ENCODE results near the gene APELA. TPM values are rescaled to one million over a fixed set of nuclear protein-coding genes. Genes with fewer than 3 reads are reported as not detected.
"Not testable (repeated sequence)": the region's sequence is repeated elsewhere in the genome, so short reads cannot be mapped to it uniquely, and the experiment has no call there.

APELA gene
- polyA plus RNA-seq (ENCODE audit: insufficient read length): 0.25 TPM

GRCh38 chr4:164876700-164877324 is at the start of gene APELA:
TSS of gene APELA (plus strand) at chr4:164877178. CDS start at chr4:164877332, 154 bp downstream.
- DNase-seq (ENCODE audit: low read depth): no peak

- DNase-seq (ENCODE audit: low read depth): no peak
These were observed 48.0 kb upstream of the APELA start for GRCh38 chr4:164828955-164829354.

- no peak for DNase-seq (ENCODE audit: low read depth)
These were observed 30.4 kb upstream of the APELA start for GRCh38 chr4:164846566-164846965.

- no peak for DNase-seq (ENCODE audit: low read depth)
These were observed 30.0 kb upstream of the APELA start for GRCh38 chr4:164847016-164847415.

- DNase-seq (ENCODE audit: low read depth): no peak
These were observed 28.9 kb upstream of the APELA start for GRCh38 chr4:164847967-164848649.

- no peak for DNase-seq (ENCODE audit: low read depth)
These were observed 20.6 kb upstream of the APELA start for GRCh38 chr4:164856396-164856795.

- no peak for DNase-seq (ENCODE audit: low read depth)
These were observed 10.0 kb upstream of the APELA start for GRCh38 chr4:164866817-164867490.

- DNase-seq (ENCODE audit: low read depth): no peak
These were observed 5.3 kb upstream of the APELA start for GRCh38 chr4:164871673-164872072.

- DNase-seq (ENCODE audit: low read depth): no peak
These were observed 4.5 kb upstream of the APELA start for GRCh38 chr4:164872481-164872880.

GRCh38 chr4:164874789-164875188 is 2.2 kb upstream of the APELA start:
- DNase-seq (ENCODE audit: low read depth): no peak

GRCh38 chr4:164880489-164881262 is 3.7 kb downstream of the APELA start:
- DNase-seq (ENCODE audit: low read depth): no peak

GRCh38 chr4:164888096-164888715 is 11.2 kb downstream of the APELA start:
- DNase-seq (ENCODE audit: low read depth): no peak

- DNase-seq (ENCODE audit: low read depth): no peak
These were observed 13.7 kb downstream of the APELA start for GRCh38 chr4:164890691-164891090.

GRCh38 chr4:164892018-164892417 is 15.0 kb downstream of the APELA start:
- no peak for DNase-seq (ENCODE audit: low read depth)

GRCh38 chr4:164894702-164895101 is 17.7 kb downstream of the APELA start:
- DNase-seq (ENCODE audit: low read depth): no peak

- DNase-seq (ENCODE audit: low read depth): no peak
These were observed 25.6 kb downstream of the APELA start for GRCh38 chr4:164902608-164903007.

- no peak for DNase-seq (ENCODE audit: low read depth)
These were observed 27.4 kb downstream of the APELA start for GRCh38 chr4:164904336-164904735.

GRCh38 chr4:164904941-164905340 is 28.0 kb downstream of the APELA start:
- DNase-seq (ENCODE audit: low read depth): no peak

GRCh38 chr4:164906368-164906767 is 29.4 kb downstream of the APELA start:
- DNase-seq (ENCODE audit: low read depth): no peak

GRCh38 chr4:164913506-164913905 is 36.5 kb downstream of the APELA start:
- not testable (repeated sequence) for DNase-seq (ENCODE audit: low read depth)

- DNase-seq (ENCODE audit: low read depth): no peak
These were observed 42.0 kb downstream of the APELA start for GRCh38 chr4:164918956-164919355.

All from forelimb muscle (tissue), 1 donor.